IMR-90 (cell line): Measurements from ENCODE around the gene COL24A1. TPM values are rescaled to one million over a fixed set of nuclear protein-coding genes. Genes with fewer than 3 reads are reported as not detected.

ENCODE experiments used
- ATAC-seq: fragments of 200-7000 bp; cut with Tn5 transposase; 2 replicates; pipeline ENCODE4 v1.9.1; 2020; ENCODE audit warnings: low read depth, mild to moderate bottlenecking, moderate library complexity
- BruUV-seq: library from RNA; stranded (reverse); fragments of 400-500 nt; replicated peaks from 2 replicates; lab custom pipeline; 2021; lab: Mats Ljungman, UMichigan
- CTCF ChIA-PET: fragments of 300-600 bp; formaldehyde crosslinking; extraction: SDS; loops from one replicate; lab custom pipeline; 2021; ENCODE audit warnings: antibody characterized with exemption; lab: Yijun Ruan, JAX
- POLR2A ChIA-PET: fragments of 300-600 bp; sonication (Branson Sonifier 250); formaldehyde crosslinking; loops from one replicate; lab custom pipeline; 2022; ENCODE audit warnings: antibody characterized with exemption; ENCODE audit not compliant: unreplicated experiment; lab: Charles Lee
- DNase-seq: peaks from one replicate; pipeline ENCODE4 v3.0.0; 2013
- H2AFZ ChIP-seq: replicated peaks from 2 replicates; pipeline ENCODE3; 2013; ENCODE audit warnings: low read length, mild to moderate bottlenecking; ENCODE audit not compliant: poor library complexity
- H2AK5ac ChIP-seq: 2 replicates; pipeline ENCODE4 v1.6.1; 2013; ENCODE audit warnings: low read depth, low read length, inconsistent platforms
- H2AK9ac ChIP-seq: replicated peaks from 2 replicates; pipeline ENCODE3; 2013; ENCODE audit warnings: mild to moderate bottlenecking, low read depth, low read length, moderate library complexity; ENCODE audit not compliant: poor library complexity
- H2BK120ac ChIP-seq: 2 replicates; pipeline ENCODE4 v1.6.1; 2013; ENCODE audit warnings: low read depth, low read length, inconsistent platforms
- H2BK15ac ChIP-seq: 3 replicates; pipeline ENCODE4 v1.6.1; 2013; ENCODE audit warnings: low read depth, low read length, inconsistent platforms
- H2BK20ac ChIP-seq: 2 replicates; pipeline ENCODE4 v1.6.1; 2013; ENCODE audit warnings: low read depth, mild to moderate bottlenecking, inconsistent platforms, low read length, moderate library complexity
- H2BK5ac ChIP-seq: 2 replicates; pipeline ENCODE4 v1.6.1; 2013; ENCODE audit warnings: mild to moderate bottlenecking, low read depth, low read length, inconsistent platforms; ENCODE audit not compliant: poor library complexity, severe bottlenecking
- H3K14ac ChIP-seq: replicated peaks from 2 replicates; pipeline ENCODE4 v1.6.1; 2013; ENCODE audit warnings: low read depth, low read length, inconsistent platforms
- H3K18ac ChIP-seq: 2 replicates; pipeline ENCODE4 v1.6.1; 2013; ENCODE audit warnings: low read depth, low read length, control low read depth
- H3K23ac ChIP-seq: 2 replicates; pipeline ENCODE4 v1.6.1; 2013; ENCODE audit warnings: low read depth, low read length, inconsistent platforms
- H3K27ac ChIP-seq: 2 replicates; pipeline ENCODE4 v1.5.1; 2013; ENCODE audit warnings: mild to moderate bottlenecking, control low read depth, low read length; ENCODE audit not compliant: insufficient read depth
- H3K27me3 ChIP-seq: 2 replicates; pipeline ENCODE4 v1.6.1; 2013; ENCODE audit warnings: low read length; ENCODE audit not compliant: control insufficient read depth, insufficient read depth
- H3K36me3 ChIP-seq: 2 replicates; pipeline ENCODE4 v1.6.1; 2013; ENCODE audit warnings: low read length, mixed read lengths; ENCODE audit not compliant: control insufficient read depth, insufficient read depth
- H3K4ac ChIP-seq: 2 replicates; pipeline ENCODE4 v1.6.1; 2013; ENCODE audit warnings: low read depth, low read length, inconsistent platforms
- H3K4me1 ChIP-seq: 2 replicates; pipeline ENCODE4 v1.6.1; 2013; ENCODE audit warnings: low read length, mixed read lengths; ENCODE audit not compliant: control insufficient read depth, insufficient read depth
- H3K4me2 ChIP-seq: 2 replicates; pipeline ENCODE4 v1.6.1; 2013; ENCODE audit warnings: low read depth, mild to moderate bottlenecking, control low read depth, low read length, moderate library complexity
- H3K4me3 ChIP-seq: 2 replicates; pipeline ENCODE4 v1.5.1; 2013; ENCODE audit warnings: low read depth, mild to moderate bottlenecking, control low read depth, low read length, moderate library complexity; ENCODE audit not compliant: insufficient read depth
- H3K56ac ChIP-seq: 2 replicates; pipeline ENCODE4 v1.6.1; 2013; ENCODE audit warnings: low read length, inconsistent platforms; ENCODE audit not compliant: insufficient read depth; ENCODE audit errors: extremely low read depth
- H3K79me1 ChIP-seq, 2 experiments: 2 replicates each; pipeline ENCODE4 v1.6.1; 2013; ENCODE audit warnings: low read length in 2 of 2, inconsistent platforms in 1 of 2, low read depth in 1 of 2
- H3K9ac ChIP-seq: 2 replicates; pipeline ENCODE4 v1.6.1; 2013; ENCODE audit warnings: low read depth, low read length, control low read depth
- H3K9me1 ChIP-seq: 2 replicates; pipeline ENCODE4 v1.6.1; 2013; ENCODE audit warnings: low read length, inconsistent platforms; ENCODE audit not compliant: insufficient read depth
- H3K9me3 ChIP-seq: 2 replicates; pipeline ENCODE4 v1.6.1; 2013; ENCODE audit warnings: low read length; ENCODE audit not compliant: control insufficient read depth, insufficient read depth
- H4K20me1 ChIP-seq: 2 replicates; pipeline ENCODE4 v1.6.1; 2013; ENCODE audit warnings: low read length, inconsistent platforms; ENCODE audit not compliant: insufficient read depth
- H4K5ac ChIP-seq: 2 replicates; pipeline ENCODE4 v1.6.1; 2013; ENCODE audit warnings: mild to moderate bottlenecking, low read depth, low read length, control low read depth
- H4K8ac ChIP-seq, 2 experiments: 2 replicates each; pipeline ENCODE4 v1.6.1; 2013; ENCODE audit warnings: low read depth in 2 of 2, low read length in 2 of 2, control low read depth in 1 of 2, inconsistent platforms in 1 of 2
- H4K91ac ChIP-seq: 2 replicates; pipeline ENCODE4 v1.6.1; 2013; ENCODE audit warnings: low read depth, low read length, inconsistent platforms; ENCODE audit not compliant: insufficient read depth
- BHLHE40 ChIP-seq: fragments of 150-350 bp; IDR thresholded peaks from 2 replicates; pipeline ENCODE4 v1.6.1; 2016; ENCODE audit warnings: mild to moderate bottlenecking, low read depth, low read length
- CEBPB ChIP-seq: IDR thresholded peaks from 2 replicates; pipeline ENCODE4 v1.6.1; 2012; ENCODE audit warnings: low read depth, low read length, improper control_type of control experiment
- CTCF ChIP-seq: conservative IDR thresholded peaks from 2 replicates; pipeline ENCODE4 v1.5.1; 2012; ENCODE audit warnings: mild to moderate bottlenecking, low read depth, low read length, improper control_type of control experiment
- ELK1 ChIP-seq: fragments of 150-350 bp; IDR thresholded peaks from 2 replicates; pipeline ENCODE4 v1.6.1; 2016; ENCODE audit warnings: low read depth, mild to moderate bottlenecking, low read length, moderate library complexity, borderline replicate concordance
- FOS ChIP-seq: fragments of 150-350 bp; IDR thresholded peaks from 2 replicates; pipeline ENCODE4 v1.6.1; 2016; ENCODE audit warnings: low read depth, low read length
- MAFK ChIP-seq: IDR thresholded peaks from 2 replicates; pipeline ENCODE4 v1.6.1; 2012; ENCODE audit warnings: low read depth, low read length, improper control_type of control experiment
- MAZ ChIP-seq: IDR thresholded peaks from 2 replicates; pipeline ENCODE4 v1.6.1; 2012; ENCODE audit warnings: low read depth, mild to moderate bottlenecking, low read length, improper control_type of control experiment, moderate library complexity, borderline replicate concordance
- MXI1 ChIP-seq: IDR thresholded peaks from 2 replicates; pipeline ENCODE4 v1.6.1; 2012; ENCODE audit warnings: low read depth, mild to moderate bottlenecking, low read length, moderate library complexity, borderline replicate concordance
- NFE2L2 ChIP-seq: fragments of 150-350 bp; IDR thresholded peaks from 2 replicates; pipeline ENCODE4 v1.6.1; 2016; ENCODE audit warnings: low read depth, mild to moderate bottlenecking, low read length
- POLR2A ChIP-seq: IDR thresholded peaks from 2 replicates; pipeline ENCODE4 v1.6.1; 2012; ENCODE audit warnings: mild to moderate bottlenecking, low read depth, low read length
- RAD21 ChIP-seq: IDR thresholded peaks from 2 replicates; pipeline ENCODE4 v1.6.1; 2012; ENCODE audit warnings: low read length, improper control_type of control experiment
- RCOR1 ChIP-seq: IDR thresholded peaks from 2 replicates; pipeline ENCODE4 v1.6.1; 2012; ENCODE audit warnings: mild to moderate bottlenecking, low read length, improper control_type of control experiment; ENCODE audit not compliant: insufficient replicate concordance
- RFX5 ChIP-seq: IDR thresholded peaks from 2 replicates; pipeline ENCODE4 v1.8.0; 2012; ENCODE audit warnings: low read depth, mild to moderate bottlenecking, low read length, moderate library complexity
- SMC3 ChIP-seq: fragments of 150-350 bp; IDR thresholded peaks from 2 replicates; pipeline ENCODE4 v1.6.1; 2016; ENCODE audit warnings: low read depth, mild to moderate bottlenecking, antibody characterized with exemption, low read length, moderate library complexity
- USF2 ChIP-seq: fragments of 150-350 bp; IDR thresholded peaks from 2 replicates; pipeline ENCODE4 v1.6.1; 2017; ENCODE audit warnings: mild to moderate bottlenecking, antibody characterized with exemption, low read length, low read depth
- WGBS, 2 experiments: methylation state at CpG; one replicate each; pipeline versions ENCODE4 v1.1.5 to v1.1.7; 2013; ENCODE audit warnings: missing lambda C conversion rate in 2 of 2; ENCODE audit not compliant: insufficient read length in 1 of 2; ENCODE audit errors: extremely low coverage in 2 of 2; 5-methylcytosine and 5-hydroxymethylcytosine counted together
- dilution Hi-C: fragments of 300-500 bp; cut with HindIII; formaldehyde crosslinking; loops from one replicate; pipeline ENCODE4 v1.14.3; 2018; ENCODE audit warnings: low sequenced_read_pairs; ENCODE audit not compliant: unreplicated experiment
- in situ Hi-C: fragments of 300-500 bp; cut with MboI; formaldehyde crosslinking; loops from 3 replicates; pipeline ENCODE4 v1.14.3; 2019; ENCODE audit warnings: low sequenced_read_pairs, inconsistent platforms, mixed read lengths
- intact Hi-C: fragments of 100-400 bp; cut with micrococcal nuclease; formaldehyde crosslinking; loops from 2 replicates; pipeline ENCODE4 v1.10.0; 2022
- polyA plus RNA-seq, 3 experiments: library from polyadenylated mRNA; depleted of rRNA; stranded (reverse); fragments of >200 nt; gene quantifications; 2 replicates each; pipeline ENCODE4 v1.2.3, GENCODE V29; 2012; ENCODE audit warnings: low replicate concordance in 1 of 3
- total RNA-seq: library from RNA; depleted of rRNA; stranded (reverse); fragments of >200 nt; gene quantifications from 2 replicates; pipeline ENCODE4 v1.2.3, GENCODE V29; 2012

COL24A1 gene
- total and polyA plus RNA-seq, 2 of the 4 experiments (the other 2 are of a cell fraction) = 1.4 to 2.2 TPM

- H2AK5ac ChIP-seq = no peak overlapping the region; the same call in 1 of the 2 replicates
- no peaks in the 10 kb centered on the region for H3K36me3 ChIP-seq
- dilution Hi-C loops = no loop called here
- no TSS peak for BruUV-seq
- 100% methylated on average over 1 of the region's 1 CpG; no CpG with 5 or more reads in 1 of the 2 experiments for WGBS, 2 experiments
- H3K14ac ChIP-seq = no peak overlapping the region
- in situ Hi-C loops = no loop called here
- no peak overlapping the region for H2AK9ac ChIP-seq
- no peak overlapping the region for H3K4me3 ChIP-seq
- H3K4me1 ChIP-seq = peaks cover 2% of the 10 kb centered on the region; the same call in 1 of the 2 replicates
- no peak overlapping the region for H3K56ac ChIP-seq
- 0 out of 4 replicates have a peak, but pooled peaks cover 0 to 1% of the 10 kb centered on the region in 2 experiments for H3K79me1 ChIP-seq
- H2AFZ ChIP-seq = no peak overlapping the region
- no peaks in the 10 kb centered on the region for H4K20me1 ChIP-seq
- no peaks in the 10 kb centered on the region for H3K27me3 ChIP-seq
- H4K91ac ChIP-seq = no peak overlapping the region
- no peak overlapping the region for H2BK20ac ChIP-seq
- H3K4me2 ChIP-seq = no peak overlapping the region
- no peak overlapping the region for H3K18ac ChIP-seq
- POLR2A ChIA-PET = no interaction called here
- DNase-seq = no peak
- peak overlapping the region; percentile 62 for H2BK120ac ChIP-seq
- no peak overlapping the region for H3K9ac ChIP-seq
- H3K9me1 ChIP-seq = no peaks in the 10 kb centered on the region
- no peak overlapping the region for H3K4ac ChIP-seq
- H4K8ac ChIP-seq = no peak overlapping the region
- 0 out of 2 replicates have a peak overlapping the region, but pooled peaks have one; percentile 20 for H3K23ac ChIP-seq
- no peaks in the 10 kb centered on the region for H3K9me3 ChIP-seq
- no peak for ATAC-seq
- no peak overlapping the region for H2BK5ac ChIP-seq
- no peak for TF ChIP-seq SMC3
- TF ChIP-seq RFX5 = no peak
- TF ChIP-seq CEBPB = no peak
- TF ChIP-seq POLR2A = no peak
- TF ChIP-seq BHLHE40 = no peak
- no peak for TF ChIP-seq MAFK
- no peak for TF ChIP-seq MXI1
- TF ChIP-seq RAD21 = no peak
- TF ChIP-seq CTCF = no peak
- no peak for TF ChIP-seq ELK1
- TF ChIP-seq MAZ = no peak
- no peak for TF ChIP-seq USF2
- TF ChIP-seq RCOR1 = no peak
- no peak for TF ChIP-seq NFE2L2
- no peak for TF ChIP-seq FOS
- H4K5ac ChIP-seq = no peak overlapping the region
- CTCF ChIA-PET = no interaction called here
- H3K27ac ChIP-seq = no peak overlapping the region
- intact Hi-C loops = no loop called here
- no peak overlapping the region; the same call in 2 of the 3 replicates for H2BK15ac ChIP-seq
Measured at GRCh38 chr1:86149591-86149990, 7.0 kb downstream of the COL24A1 start.
